Activated CD8-positive, alpha-beta memory T cell treated with anti-CD3 and anti-CD28 coated beads, Interleukin-2, amount 50 U/mL, for 1 hour (primary cell): ENCODE data around the gene OGDH.
"Not testable (repeated sequence)": the region's sequence is repeated elsewhere in the genome, so short reads cannot be mapped to it uniquely, and the experiment has no call there.

Experiments
- DNase-seq: peaks from one replicate; pipeline ENCODE4 v3.0.0-alpha.2; 2020; ENCODE audit errors: extremely low read depth

The OGDH gene

GRCh38 chr7:44606341-44607140, at the start of gene OGDH:
TSS of gene OGDH (plus strand) at chr7:44606627. CDS start at chr7:44624344, 17,717 bp downstream.
- DNase-seq: peak; percentile 98

GRCh38 chr7:44557485-44557884, 48.9 kb upstream of the OGDH start:
- DNase-seq: no peak

GRCh38 chr7:44559485-44559884, 46.9 kb upstream of the OGDH start:
- no peak for DNase-seq

- DNase-seq: no peak
Measured at GRCh38 chr7:44561481-44561880, 44.9 kb upstream of the OGDH start.

- DNase-seq: no peak
Measured at GRCh38 chr7:44561962-44562621, 44.3 kb upstream of the OGDH start.

GRCh38 chr7:44562622-44562962, 43.8 kb upstream of the OGDH start:
- not testable (repeated sequence) for DNase-seq

GRCh38 chr7:44563171-44563679, 43.2 kb upstream of the OGDH start:
- DNase-seq: no peak

GRCh38 chr7:44564606-44565005, 41.8 kb upstream of the OGDH start:
- DNase-seq: no peak

- no peak for DNase-seq
Measured at GRCh38 chr7:44565097-44565794, 41.2 kb upstream of the OGDH start.

- DNase-seq: no peak
Measured at GRCh38 chr7:44565795-44566559, 40.5 kb upstream of the OGDH start.

- DNase-seq: no peak
Measured at GRCh38 chr7:44566680-44567079, 39.7 kb upstream of the OGDH start.

- no peak for DNase-seq
Measured at GRCh38 chr7:44567884-44568283, 38.5 kb upstream of the OGDH start.

GRCh38 chr7:44568771-44569560, 37.5 kb upstream of the OGDH start:
- DNase-seq: no peak

GRCh38 chr7:44569959-44570358, 36.5 kb upstream of the OGDH start:
- DNase-seq: no peak

- DNase-seq: no peak
Measured at GRCh38 chr7:44572771-44573170, 33.7 kb upstream of the OGDH start.

- DNase-seq: peak; percentile 73
Measured at GRCh38 chr7:44573464-44574286, 32.8 kb upstream of the OGDH start, which contains the start of gene DDX56. TSS of gene DDX56 (minus strand) at chr7:44573908. CDS start at chr7:44573895, 13 bp downstream.

GRCh38 chr7:44574287-44574872, 32.0 kb upstream of the OGDH start:
- no peak for DNase-seq

GRCh38 chr7:44575054-44575453, 31.4 kb upstream of the OGDH start:
- no peak for DNase-seq

- no peak for DNase-seq
Measured at GRCh38 chr7:44576228-44576627, 30.2 kb upstream of the OGDH start.
